OCI-LY3 (cell line): Measurements from ENCODE around the gene DAB1.

ENCODE experiments used
- H2AFZ ChIP-seq: fragments of 200-600, 300-600 bp; shearing (Covaris generic); 2 replicates; pipeline ENCODE4 v1.6.0; 2014; ENCODE audit warnings: antibody characterized with exemption, low read depth, low read length
- H3K27ac ChIP-seq: fragments of 200-600, 300-600 bp; sonication (generic); 2 replicates; pipeline ENCODE4 v1.5.1; 2014; ENCODE audit warnings: mild to moderate bottlenecking, low read length, moderate library complexity, mixed read lengths
- H3K27me3 ChIP-seq: fragments of 200-600, 300-600 bp; sonication (generic); 2 replicates; pipeline ENCODE4 v1.6.1; 2014; ENCODE audit warnings: low read depth, low read length, mixed read lengths
- H3K36me3 ChIP-seq: fragments of 200-600, 300-600 bp; sonication (generic); replicated peaks from 2 replicates; pipeline ENCODE3; 2014; ENCODE audit warnings: low read depth, low read length, mixed read lengths
- H3K4me1 ChIP-seq: fragments of 300-600, 200-600 bp; sonication (generic); 2 replicates; pipeline ENCODE4 v1.6.1; 2014; ENCODE audit warnings: low read length, mixed read lengths
- H3K4me2 ChIP-seq: fragments of 200-600, 300-600 bp; sonication (generic); 2 replicates; pipeline ENCODE4 v1.6.1; 2014; ENCODE audit warnings: low read length, mixed read lengths
- H3K4me3 ChIP-seq: fragments of 300-600, 200-600 bp; sonication (generic); 2 replicates; pipeline ENCODE4 v1.5.1; 2014; ENCODE audit warnings: antibody characterized with exemption, mild to moderate bottlenecking, low read length, moderate library complexity
- H3K79me2 ChIP-seq: fragments of 300-600, 200-600 bp; shearing (Covaris generic); 2 replicates; pipeline ENCODE4 v1.6.1; 2014; ENCODE audit warnings: mild to moderate bottlenecking, low read length, mixed read lengths
- H3K9ac ChIP-seq: fragments of 300-600, 200-600 bp; shearing (Covaris generic); 2 replicates; pipeline ENCODE4 v1.6.0; 2014; ENCODE audit warnings: mild to moderate bottlenecking, low read length, moderate library complexity
- H3K9me3 ChIP-seq: fragments of 200-600, 300-600 bp; shearing (Covaris generic); 2 replicates; pipeline ENCODE4 v1.6.1; 2014; ENCODE audit warnings: low read length, mixed read lengths; ENCODE audit not compliant: insufficient read depth
- H4K20me1 ChIP-seq: fragments of 200-600, 300-600 bp; sonication (generic); 2 replicates; pipeline ENCODE4 v1.6.1; 2016; ENCODE audit warnings: low read length, mixed read lengths; ENCODE audit not compliant: insufficient read depth
- EZH2phosphoT487 ChIP-seq: fragments of 200-600 bp; shearing (Covaris generic); IDR thresholded peaks from 2 replicates; pipeline ENCODE4 v1.6.1; 2018; ENCODE audit warnings: antibody characterized with exemption, mixed run types, low read depth
- TF ChIP-seq, protein P1 (sequence below): fragments of 200-600, 300-600 bp; sonication (generic); IDR thresholded peaks from 2 replicates; pipeline ENCODE4 v1.5.1; 2014; ENCODE audit warnings: antibody characterized with exemption, low read length, low read depth

DAB1 gene

GRCh38 chr1:57134803-57135202, 289.1 kb downstream of the DAB1 start:
- peaks cover 15% of the 10 kb centered on the region for H3K4me1 ChIP-seq
- no peaks in the 10 kb centered on the region for H3K9me3 ChIP-seq
- H3K27ac ChIP-seq: no peak overlapping the region
- no peaks in the 10 kb centered on the region for H3K79me2 ChIP-seq
- no peaks in the 10 kb centered on the region for H3K27me3 ChIP-seq
- no peak overlapping the region for H3K9ac ChIP-seq
- H4K20me1 ChIP-seq: no peaks in the 10 kb centered on the region
- H2AFZ ChIP-seq: no peak overlapping the region
- no peaks in the 10 kb centered on the region for H3K36me3 ChIP-seq
- TF ChIP-seq, protein P1, sequence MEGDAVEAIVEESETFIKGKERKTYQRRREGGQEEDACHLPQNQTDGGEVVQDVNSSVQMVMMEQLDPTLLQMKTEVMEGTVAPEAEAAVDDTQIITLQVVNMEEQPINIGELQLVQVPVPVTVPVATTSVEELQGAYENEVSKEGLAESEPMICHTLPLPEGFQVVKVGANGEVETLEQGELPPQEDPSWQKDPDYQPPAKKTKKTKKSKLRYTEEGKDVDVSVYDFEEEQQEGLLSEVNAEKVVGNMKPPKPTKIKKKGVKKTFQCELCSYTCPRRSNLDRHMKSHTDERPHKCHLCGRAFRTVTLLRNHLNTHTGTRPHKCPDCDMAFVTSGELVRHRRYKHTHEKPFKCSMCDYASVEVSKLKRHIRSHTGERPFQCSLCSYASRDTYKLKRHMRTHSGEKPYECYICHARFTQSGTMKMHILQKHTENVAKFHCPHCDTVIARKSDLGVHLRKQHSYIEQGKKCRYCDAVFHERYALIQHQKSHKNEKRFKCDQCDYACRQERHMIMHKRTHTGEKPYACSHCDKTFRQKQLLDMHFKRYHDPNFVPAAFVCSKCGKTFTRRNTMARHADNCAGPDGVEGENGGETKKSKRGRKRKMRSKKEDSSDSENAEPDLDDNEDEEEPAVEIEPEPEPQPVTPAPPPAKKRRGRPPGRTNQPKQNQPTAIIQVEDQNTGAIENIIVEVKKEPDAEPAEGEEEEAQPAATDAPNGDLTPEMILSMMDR: no peak
- no peak for TF ChIP-seq EZH2phosphoT487
- H3K4me3 ChIP-seq: no peak overlapping the region
- H3K4me2 ChIP-seq: no peak overlapping the region

DNA sequence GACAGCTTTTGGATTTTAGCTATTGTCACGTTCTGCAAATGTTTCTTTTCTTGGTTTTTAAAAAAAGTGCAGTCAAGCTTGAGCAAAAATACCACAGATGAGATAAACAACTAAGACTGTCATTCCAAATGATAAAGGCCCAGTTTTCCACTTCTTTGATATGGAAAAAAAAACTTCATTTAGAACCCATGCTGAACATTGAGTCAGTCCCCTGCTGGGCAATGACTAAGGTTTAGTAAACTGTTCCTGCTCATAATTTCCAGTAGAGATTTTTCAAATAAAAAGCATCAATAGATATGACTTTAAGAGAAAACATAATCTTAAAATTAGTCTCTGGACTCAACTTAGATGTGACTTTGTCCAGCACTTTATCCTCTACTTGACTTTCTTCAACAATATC, 290.2 kb downstream of the DAB1 start:
- no peaks in the 10 kb centered on the region for H4K20me1 ChIP-seq
- no peak for TF ChIP-seq EZH2phosphoT487
- TF ChIP-seq, protein P1: no peak
- no peak overlapping the region for H2AFZ ChIP-seq
- no peaks in the 10 kb centered on the region for H3K27me3 ChIP-seq
- H3K4me1 ChIP-seq: peaks cover 15% of the 10 kb centered on the region
- H3K4me2 ChIP-seq: no peak overlapping the region
- H3K27ac ChIP-seq: no peak overlapping the region
- H3K9ac ChIP-seq: no peak overlapping the region
- H3K9me3 ChIP-seq: no peaks in the 10 kb centered on the region
- no peaks in the 10 kb centered on the region for H3K79me2 ChIP-seq
- no peaks in the 10 kb centered on the region for H3K36me3 ChIP-seq
- H3K4me3 ChIP-seq: no peak overlapping the region

- TF ChIP-seq, protein P1: no peak
- TF ChIP-seq EZH2phosphoT487: no peak
- no peak overlapping the region for H3K27ac ChIP-seq
- peaks cover 9% of the 10 kb centered on the region for H3K4me1 ChIP-seq
- no peaks in the 10 kb centered on the region for H3K9me3 ChIP-seq
- H2AFZ ChIP-seq: no peak overlapping the region
- no peak overlapping the region for H3K9ac ChIP-seq
- H3K36me3 ChIP-seq: no peaks in the 10 kb centered on the region
- H4K20me1 ChIP-seq: no peaks in the 10 kb centered on the region
- H3K4me3 ChIP-seq: no peak overlapping the region
- H3K79me2 ChIP-seq: no peaks in the 10 kb centered on the region
- H3K4me2 ChIP-seq: no peak overlapping the region
- H3K27me3 ChIP-seq: no peaks in the 10 kb centered on the region
Observed at GRCh38 chr1:57132993-57133622, 290.8 kb downstream of the DAB1 start.

DNA sequence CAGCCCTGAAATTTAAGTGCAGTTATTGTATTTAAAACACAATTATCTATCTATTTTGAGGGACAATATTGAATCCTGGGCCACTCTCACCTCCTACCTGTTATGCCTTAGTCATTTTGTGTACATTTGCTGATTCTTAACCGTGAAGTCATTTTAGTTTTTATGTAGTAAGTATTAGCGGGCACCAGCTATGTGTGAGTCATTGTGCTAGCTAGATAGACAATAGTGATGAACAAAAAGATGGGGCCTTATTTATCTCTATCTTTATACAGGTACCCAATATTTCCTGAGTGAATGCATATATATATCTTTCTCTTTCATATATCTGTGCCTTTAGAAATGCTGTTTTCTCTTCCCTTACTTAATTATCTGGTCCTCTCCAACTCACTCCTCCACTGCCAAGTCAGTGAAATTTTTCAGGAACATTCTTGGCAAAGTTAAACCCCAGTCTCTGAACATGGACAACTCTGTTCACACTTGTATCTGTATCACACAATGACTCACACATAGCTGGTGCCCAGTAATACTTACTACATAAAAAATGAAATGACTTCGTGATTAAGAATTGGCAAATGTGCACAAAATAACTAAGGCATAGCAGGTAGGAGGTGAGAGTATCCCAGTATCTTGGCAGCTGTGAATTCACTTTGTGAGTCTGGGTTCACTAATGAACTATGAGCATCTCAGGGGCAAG, 292.0 kb downstream of the DAB1 start:
- Histone ChIP-seq H3K9ac (no peak overlapping the region), H3K27me3 (no peaks in the 10 kb centered on the region), H3K4me3 (no peak overlapping the region), H3K4me1 (no peaks in the 10 kb centered on the region), H2AFZ (no peak overlapping the region), H3K9me3 (no peaks in the 10 kb centered on the region), H3K79me2 (no peaks in the 10 kb centered on the region), H3K4me2 (no peak overlapping the region), H3K27ac (no peak overlapping the region), H4K20me1 (no peaks in the 10 kb centered on the region), H3K36me3 (no peaks in the 10 kb centered on the region)
- TF ChIP-seq, protein P1: no peak
- no peak for TF ChIP-seq EZH2phosphoT487
